GM18870 (cell line): Measurements from ENCODE around the gene USH1C.

Experiments
- ATAC-seq: cut with Tn5 transposase; IDR thresholded peaks from one replicate; pipeline ENCODE4 v1.9.1; 2021; ENCODE audit warnings: moderate library complexity; ENCODE audit not compliant: unreplicated experiment

USH1C gene

GRCh38 chr11:17544181-17544622, at the start of gene USH1C:
Gene USH1C (minus strand): TSS chr11:17544416. CDS start chr11:17544307, 109 bp downstream.
- ATAC-seq = no peak

- no peak for ATAC-seq
Observed at GRCh38 chr11:17593466-17594245, 49.4 kb upstream of the USH1C start.

- ATAC-seq = no peak
Observed at GRCh38 chr11:17591293-17591692, 47.1 kb upstream of the USH1C start.

GRCh38 chr11:17590463-17590862, 46.2 kb upstream of the USH1C start:
- no peak for ATAC-seq

GRCh38 chr11:17588721-17589120, 44.5 kb upstream of the USH1C start:
- ATAC-seq = no peak

GRCh38 chr11:17588166-17588565, 44.0 kb upstream of the USH1C start:
- no peak for ATAC-seq

- ATAC-seq = no peak
Observed at GRCh38 chr11:17585911-17586695, 41.9 kb upstream of the USH1C start.

- no peak for ATAC-seq
Observed at GRCh38 chr11:17581732-17582053, 37.5 kb upstream of the USH1C start.

GRCh38 chr11:17581036-17581731, 37.0 kb upstream of the USH1C start:
- no peak for ATAC-seq

- ATAC-seq = no peak
Observed at GRCh38 chr11:17580271-17580670, 36.1 kb upstream of the USH1C start.

- no peak for ATAC-seq
Observed at GRCh38 chr11:17579451-17579850, 35.2 kb upstream of the USH1C start.

- ATAC-seq = no peak
Observed at GRCh38 chr11:17578958-17579357, 34.7 kb upstream of the USH1C start.

- no peak for ATAC-seq
Observed at GRCh38 chr11:17578296-17578695, 34.1 kb upstream of the USH1C start.

GRCh38 chr11:17575431-17576425, 31.5 kb upstream of the USH1C start:
- ATAC-seq = no peak

- ATAC-seq = no peak
Observed at GRCh38 chr11:17574141-17575091, 30.2 kb upstream of the USH1C start.

GRCh38 chr11:17573526-17573925, 29.3 kb upstream of the USH1C start:
- no peak for ATAC-seq

- ATAC-seq = no peak
Observed at GRCh38 chr11:17572791-17573460, 28.7 kb upstream of the USH1C start.

GRCh38 chr11:17572359-17572690, 28.1 kb upstream of the USH1C start:
- ATAC-seq = no peak
